ENCODE results near the gene TRIM8.

The TRIM8 gene

GRCh38 chr10:102631525-102632393 lies 12.5 kb upstream of the TRIM8 start:
- no peaks in the 10 kb centered on the region for H3K36me3 ChIP-seq (ENCODE audit: low read length)
- H3K9ac ChIP-seq (ENCODE audit: low read length) = no peak overlapping the region
- no peak overlapping the region for H2AFZ ChIP-seq (ENCODE audit: low read depth, low read length, severe bottlenecking)
- no peaks in the 10 kb centered on the region for H3K79me2 ChIP-seq (ENCODE audit: insufficient read depth, low read length)
- no peak overlapping the region for H3K4me2 ChIP-seq (ENCODE audit: low read depth, low read length, poor library complexity, severe bottlenecking)
- H4K20me1 ChIP-seq (ENCODE audit: low read depth, low read length) = no peaks in the 10 kb centered on the region
- H3K27me3 ChIP-seq (ENCODE audit: low read length) = no peaks in the 10 kb centered on the region
- TF ChIP-seq EZH2phosphoT487 (conservative IDR thresholded peaks at IDR 0.05; ENCODE audit: low read length) (no peak), CTCF (IDR thresholded peaks at IDR 0.05; ENCODE audit: insufficient read depth, low read length, poor library complexity, severe bottlenecking) (no peak)
- H3F3A ChIP-seq (ENCODE audit: insufficient read depth) = no peaks in the 10 kb centered on the region
- H3K4me3 ChIP-seq (ENCODE audit: insufficient read depth, low read length, poor library complexity, severe bottlenecking) = no peak overlapping the region
- H3K27ac ChIP-seq (ENCODE audit: low read depth, low read length) = no peak overlapping the region
- H3K9me3 ChIP-seq (ENCODE audit: insufficient read depth, low read length) = no peaks in the 10 kb centered on the region
- H3K9me2 ChIP-seq (replicated peaks; ENCODE audit: insufficient read depth, low read length) = no peaks in the 10 kb centered on the region

GRCh38 chr10:102632394-102633111 lies 11.7 kb upstream of the TRIM8 start:
- Histone ChIP-seq H3K27ac (ENCODE audit: low read depth, low read length) (no peak overlapping the region), H3K4me2 (ENCODE audit: low read depth, low read length, poor library complexity, severe bottlenecking) (no peak overlapping the region), H2AFZ (ENCODE audit: low read depth, low read length, severe bottlenecking) (no peak overlapping the region), H3K36me3 (ENCODE audit: low read length) (no peaks in the 10 kb centered on the region), H3F3A (ENCODE audit: insufficient read depth) (no peaks in the 10 kb centered on the region), H3K27me3 (ENCODE audit: low read length) (no peaks in the 10 kb centered on the region), H3K4me3 (ENCODE audit: insufficient read depth, low read length, poor library complexity, severe bottlenecking) (no peak overlapping the region), H3K9me2 (replicated peaks; ENCODE audit: insufficient read depth, low read length) (no peaks in the 10 kb centered on the region), H4K20me1 (ENCODE audit: low read depth, low read length) (no peaks in the 10 kb centered on the region), H3K9ac (ENCODE audit: low read length) (no peak overlapping the region), H3K79me2 (ENCODE audit: insufficient read depth, low read length) (no peaks in the 10 kb centered on the region), H3K9me3 (ENCODE audit: insufficient read depth, low read length) (no peaks in the 10 kb centered on the region)
- TF ChIP-seq CTCF (IDR thresholded peaks at IDR 0.05; ENCODE audit: insufficient read depth, low read length, poor library complexity, severe bottlenecking) = no peak

GRCh38 chr10:102633287-102633686 lies 11.0 kb upstream of the TRIM8 start:
- H3K36me3 ChIP-seq (ENCODE audit: low read length) = no peaks in the 10 kb centered on the region
- H3K4me2 ChIP-seq (ENCODE audit: low read depth, low read length, poor library complexity, severe bottlenecking) = no peak overlapping the region
- H3K9ac ChIP-seq (ENCODE audit: low read length) = no peak overlapping the region
- no peak overlapping the region for H3K4me3 ChIP-seq (ENCODE audit: insufficient read depth, low read length, poor library complexity, severe bottlenecking)
- no peaks in the 10 kb centered on the region for H3K9me2 ChIP-seq (replicated peaks; ENCODE audit: insufficient read depth, low read length)
- no peak overlapping the region for H2AFZ ChIP-seq (ENCODE audit: low read depth, low read length, severe bottlenecking)
- H3K79me2 ChIP-seq (ENCODE audit: insufficient read depth, low read length) = no peaks in the 10 kb centered on the region
- H3K27me3 ChIP-seq (ENCODE audit: low read length) = no peaks in the 10 kb centered on the region
- no peaks in the 10 kb centered on the region for H3F3A ChIP-seq (ENCODE audit: insufficient read depth)
- no peaks in the 10 kb centered on the region for H4K20me1 ChIP-seq (ENCODE audit: low read depth, low read length)
- no peak overlapping the region for H3K27ac ChIP-seq (ENCODE audit: low read depth, low read length)
- no peaks in the 10 kb centered on the region for H3K9me3 ChIP-seq (ENCODE audit: insufficient read depth, low read length)
- TF ChIP-seq EZH2phosphoT487 (conservative IDR thresholded peaks at IDR 0.05; ENCODE audit: low read length) (no peak), CTCF (IDR thresholded peaks at IDR 0.05; ENCODE audit: insufficient read depth, low read length, poor library complexity, severe bottlenecking) (no peak)

All from SU-DHL-6 (cell line).